GM19324 (cell line): ENCODE results near the gene ZNF644.

Source experiments
- ATAC-seq: cut with Tn5 transposase; IDR thresholded peaks from one replicate; pipeline ENCODE4 v1.9.1; 2021; ENCODE audit warnings: mild to moderate bottlenecking, moderate library complexity; ENCODE audit not compliant: unreplicated experiment, low FRiP score

The ZNF644 gene

DNA sequence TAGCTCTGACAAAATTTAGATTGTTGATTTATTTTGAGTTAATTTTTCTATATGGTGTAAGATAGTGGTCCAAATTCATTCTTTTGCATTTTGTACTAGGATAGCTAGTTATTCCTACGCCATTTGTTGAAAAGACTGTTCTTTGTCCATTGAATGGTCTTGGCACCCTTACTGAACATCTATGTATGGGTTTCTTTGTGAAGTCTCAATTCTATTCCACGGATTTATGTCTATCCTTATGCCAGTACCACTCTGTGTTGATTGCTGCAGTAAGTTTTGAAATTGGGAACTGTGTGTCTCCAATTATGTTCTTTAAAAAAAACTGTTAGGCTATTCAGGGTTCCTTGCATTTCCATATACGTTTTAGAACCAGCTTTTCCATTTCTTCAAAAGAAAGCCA lies 145.7 kb downstream of the ZNF644 start:
- no peak for ATAC-seq
